HEK293 (cell line): ENCODE results near the gene MAZ.

ENCODE experiments used
- AEBP2 ChIP-seq: fragments of 450-650 bp; formaldehyde crosslinking; IDR thresholded peaks from 2 replicates; pipeline ENCODE4 v1.5.1; 2016; ENCODE audit warnings: missing biosample characterization, missing genetic modification characterization, borderline replicate concordance
- GLI4 ChIP-seq: fragments of 450-650 bp; formaldehyde crosslinking; IDR thresholded peaks from 2 replicates; pipeline ENCODE4 v1.5.1; 2016; ENCODE audit warnings: missing biosample characterization, missing genetic modification characterization
- GLIS1 ChIP-seq: fragments of 450-650 bp; formaldehyde crosslinking; IDR thresholded peaks from 2 replicates; pipeline ENCODE4 v1.5.1; 2016; ENCODE audit warnings: missing biosample characterization, missing genetic modification characterization
- KLF9 ChIP-seq: fragments of 450-650 bp; formaldehyde crosslinking; IDR thresholded peaks from 2 replicates; pipeline ENCODE4 v1.5.1; 2016; ENCODE audit warnings: missing biosample characterization, missing genetic modification characterization, low read depth
- PRDM1 ChIP-seq: fragments of 450-650 bp; formaldehyde crosslinking; IDR thresholded peaks from 2 replicates; pipeline ENCODE4; 2016; ENCODE audit warnings: missing biosample characterization, missing genetic modification characterization
- PRDM6 ChIP-seq: fragments of 450-650 bp; formaldehyde crosslinking; IDR thresholded peaks from 2 replicates; pipeline ENCODE4 v1.5.1; 2017; ENCODE audit warnings: missing biosample characterization, missing genetic modification characterization
- WT1 ChIP-seq: fragments of 450-650 bp; formaldehyde crosslinking; IDR thresholded peaks from 2 replicates; pipeline ENCODE4 v1.5.1; 2016; ENCODE audit warnings: missing biosample characterization, missing genetic modification characterization
- YY2 ChIP-seq: fragments of 450-650 bp; formaldehyde crosslinking; IDR thresholded peaks from 2 replicates; pipeline ENCODE4 v1.5.1; 2016; ENCODE audit warnings: missing biosample characterization, missing genetic modification characterization
- ZBTB10 ChIP-seq: fragments of 450-650 bp; formaldehyde crosslinking; IDR thresholded peaks from 2 replicates; pipeline ENCODE4 v1.5.1; 2016; ENCODE audit warnings: missing biosample characterization, missing genetic modification characterization
- ZBTB44 ChIP-seq: fragments of 450-650 bp; IDR thresholded peaks from 2 replicates; pipeline ENCODE4 v1.5.1; 2018; ENCODE audit warnings: missing biosample characterization, mild to moderate bottlenecking, missing genetic modification characterization
- ZBTB6 ChIP-seq: fragments of 450-650 bp; formaldehyde crosslinking; IDR thresholded peaks from 2 replicates; pipeline ENCODE4 v1.5.1; 2017; ENCODE audit warnings: missing biosample characterization, missing genetic modification characterization
- ZNF112 ChIP-seq: fragments of 450-650 bp; formaldehyde crosslinking; IDR thresholded peaks from 2 replicates; pipeline ENCODE4 v1.5.0; 2017; ENCODE audit warnings: missing biosample characterization, missing genetic modification characterization
- ZNF157 ChIP-seq: fragments of 450-650 bp; formaldehyde crosslinking; IDR thresholded peaks from 2 replicates; pipeline ENCODE4 v1.5.1; 2016; ENCODE audit warnings: missing biosample characterization, missing genetic modification characterization
- ZNF175 ChIP-seq: fragments of 450-650 bp; formaldehyde crosslinking; IDR thresholded peaks from 2 replicates; pipeline ENCODE4 v1.5.1; 2016; ENCODE audit warnings: missing biosample characterization, missing genetic modification characterization
- ZNF394 ChIP-seq: fragments of 450-650 bp; formaldehyde crosslinking; IDR thresholded peaks from 2 replicates; pipeline ENCODE4 v1.5.1; 2016; ENCODE audit warnings: missing biosample characterization, missing genetic modification characterization, mild to moderate bottlenecking, moderate library complexity, borderline replicate concordance
- ZNF416 ChIP-seq: fragments of 450-650 bp; formaldehyde crosslinking; IDR thresholded peaks from 2 replicates; pipeline ENCODE4 v1.5.1; 2016; ENCODE audit warnings: missing biosample characterization, missing genetic modification characterization
- ZNF513 ChIP-seq: fragments of 450-650 bp; IDR thresholded peaks from 2 replicates; pipeline ENCODE4 v1.5.1; 2018; ENCODE audit warnings: missing biosample characterization, missing genetic modification characterization
- ZNF521 ChIP-seq: fragments of 450-650 bp; formaldehyde crosslinking; IDR thresholded peaks from 2 replicates; pipeline ENCODE4 v1.5.1; 2017; ENCODE audit warnings: missing biosample characterization, mild to moderate bottlenecking, missing genetic modification characterization
- ZNF558 ChIP-seq: fragments of 450-650 bp; formaldehyde crosslinking; IDR thresholded peaks from 2 replicates; pipeline ENCODE4 v1.5.1; 2016; ENCODE audit warnings: missing biosample characterization, missing genetic modification characterization
- ZNF561 ChIP-seq: fragments of 450-650 bp; IDR thresholded peaks from 2 replicates; pipeline ENCODE4 v1.5.1; 2018; ENCODE audit warnings: missing biosample characterization, missing genetic modification characterization, borderline replicate concordance
- ZNF580 ChIP-seq: fragments of 450-650 bp; formaldehyde crosslinking; IDR thresholded peaks from 2 replicates; pipeline ENCODE4 v1.5.1; 2016; ENCODE audit warnings: missing biosample characterization, missing genetic modification characterization
- ZNF701 ChIP-seq: fragments of 450-650 bp; formaldehyde crosslinking; IDR thresholded peaks from 2 replicates; pipeline ENCODE4 v1.5.1; 2016; ENCODE audit warnings: missing biosample characterization, missing genetic modification characterization
- ZNF76 ChIP-seq: fragments of 450-650 bp; formaldehyde crosslinking; IDR thresholded peaks from 2 replicates; pipeline ENCODE4; 2016; ENCODE audit warnings: low read depth, missing biosample characterization, missing genetic modification characterization, borderline replicate concordance
- ZNF792 ChIP-seq: fragments of 450-650 bp; formaldehyde crosslinking; IDR thresholded peaks from 2 replicates; pipeline ENCODE4 v1.5.1; 2016; ENCODE audit warnings: missing biosample characterization, missing genetic modification characterization
- ZNF843 ChIP-seq: fragments of 450-650 bp; formaldehyde crosslinking; IDR thresholded peaks from 2 replicates; pipeline ENCODE4 v1.5.1; 2016; ENCODE audit warnings: missing biosample characterization, missing genetic modification characterization
- ZSCAN16 ChIP-seq: fragments of 450-650 bp; formaldehyde crosslinking; IDR thresholded peaks from 2 replicates; pipeline ENCODE4 v1.5.1; 2016; ENCODE audit warnings: missing biosample characterization, missing genetic modification characterization
- ZSCAN5A ChIP-seq: fragments of 450-650 bp; formaldehyde crosslinking; IDR thresholded peaks from 2 replicates; pipeline ENCODE4 v1.5.1; 2016; ENCODE audit warnings: missing biosample characterization, missing genetic modification characterization

The MAZ gene

GRCh38 chr16:29790949-29791844 lies 15.1 kb upstream of the MAZ start (continued):
- no peak for TF ChIP-seq ZBTB10 (tag by site-specific recombination)
- no peak; the same call in 1 of the 2 replicates for TF ChIP-seq YY2 (tag by site-specific recombination)
- no peak for TF ChIP-seq ZBTB6 (tag by site-specific recombination)
- TF ChIP-seq WT1 (tag by site-specific recombination) = no peak
- TF ChIP-seq ZNF580 = no peak
- TF ChIP-seq ZNF558 (tag by site-specific recombination) = no peak
- no peak for TF ChIP-seq ZBTB44
- no peak for TF ChIP-seq PRDM1 (tag by site-specific recombination)
- no peak for TF ChIP-seq GLIS1 (tag by site-specific recombination)
- no peak for TF ChIP-seq ZNF157 (tag by site-specific recombination)
- no peak for TF ChIP-seq ZNF843 (tag by site-specific recombination)
- TF ChIP-seq ZNF394 (tag by site-specific recombination) = no peak
- TF ChIP-seq ZSCAN5A (tag by site-specific recombination) = no peak
- TF ChIP-seq ZNF792 = no peak
- TF ChIP-seq ZNF416 = no peak
- TF ChIP-seq GLI4 (tag by site-specific recombination) = no peak
- TF ChIP-seq KLF9 (tag by site-specific recombination) = no peak
- 0 out of 2 replicates have a peak, but pooled peaks have one; percentile 27 for TF ChIP-seq ZSCAN16 (tag by site-specific recombination)
- no peak for TF ChIP-seq ZNF701
- no peak for TF ChIP-seq ZNF521
- 0 out of 2 replicates have a peak, but pooled peaks have one; percentile 3 for TF ChIP-seq ZNF76 (tag by site-specific recombination)
- TF ChIP-seq PRDM6 (tag by site-specific recombination) = no peak
- no peak for TF ChIP-seq ZNF112
- TF ChIP-seq AEBP2 (tag by site-specific recombination) = no peak
- TF ChIP-seq ZNF513 (tag by site-specific recombination) = peak; percentile 49; the same call in 1 of the 2 replicates
- TF ChIP-seq ZNF175 (tag by site-specific recombination) = no peak
- TF ChIP-seq ZNF561 (tag by site-specific recombination) = no peak
